PC-3 (cell line): ENCODE data around the gene RNU1-3. TPM values are rescaled to one million over a fixed set of nuclear protein-coding genes. Genes with fewer than 3 reads are reported as not detected.
"Not testable (repeated sequence)": the region's sequence is repeated elsewhere in the genome, so short reads cannot be mapped to it uniquely, and the experiment has no call there.

ENCODE experiments used
- ATAC-seq: fragments of 200-7000 bp; cut with Tn5 transposase; 2 replicates; pipeline ENCODE4 v1.9.1; 2020; ENCODE audit warnings: mild to moderate bottlenecking, moderate library complexity
- BruUV-seq: library from RNA; stranded (reverse); fragments of 400-500 nt; replicated peaks from 2 replicates; lab custom pipeline; 2021; lab: Mats Ljungman, UMichigan
- CTCF ChIA-PET: fragments of 300-600 bp; sonication (Branson Sonifier 250); formaldehyde crosslinking; loops from one replicate; lab custom pipeline; 2022; ENCODE audit warnings: antibody characterized with exemption; lab: Charles Lee
- POLR2A ChIA-PET: fragments of 300-600 bp; sonication (Branson Sonifier 250); formaldehyde crosslinking; loops from one replicate; lab custom pipeline; 2022; ENCODE audit warnings: antibody characterized with exemption; ENCODE audit not compliant: unreplicated experiment; lab: Charles Lee
- DNase-seq: peaks from one replicate; pipeline ENCODE4 v3.0.0-alpha.2; 2015
- H2AFZ ChIP-seq: fragments of 300-600 bp; sonication (generic); 2 replicates; pipeline ENCODE4 v1.6.0; 2016; ENCODE audit warnings: antibody characterized with exemption, low read length
- H3F3A ChIP-seq: fragments of 300-600 bp; sonication (generic); one replicate; pipeline ENCODE4 v1.6.0; 2017; ENCODE audit warnings: antibody characterized with exemption, low read length, control low read depth, mild to moderate bottlenecking; ENCODE audit not compliant: unreplicated experiment
- H3K27ac ChIP-seq: fragments of 300-600 bp; sonication (generic); 2 replicates; pipeline ENCODE4 v1.5.1; 2016; ENCODE audit warnings: mild to moderate bottlenecking, low read length
- H3K27me3 ChIP-seq: fragments of 300-600 bp; sonication (generic); 2 replicates; pipeline ENCODE4 v1.6.1; 2016; ENCODE audit warnings: low read length, mixed read lengths
- H3K36me3 ChIP-seq: fragments of 300-600 bp; sonication (generic); 2 replicates; pipeline ENCODE4 v1.6.1; 2016; ENCODE audit warnings: low read depth, mixed run types, low read length, mixed read lengths
- H3K4me1 ChIP-seq: fragments of 300-600 bp; sonication (generic); 2 replicates; pipeline ENCODE4 v1.5.1; 2016; ENCODE audit warnings: low read length; ENCODE audit not compliant: insufficient read depth
- H3K4me2 ChIP-seq: fragments of 300-600 bp; sonication (generic); 2 replicates; pipeline ENCODE4 v1.6.0; 2016; ENCODE audit warnings: low read length
- H3K4me3 ChIP-seq: fragments of 300-600 bp; sonication (generic); 2 replicates; pipeline ENCODE4 v1.5.1; 2016; ENCODE audit warnings: mild to moderate bottlenecking, low read length, mixed read lengths
- H3K79me2 ChIP-seq: fragments of 300-600 bp; sonication (generic); 2 replicates; pipeline ENCODE4 v1.6.1; 2017; ENCODE audit warnings: low read length, mixed read lengths
- H3K9ac ChIP-seq: fragments of 300-600 bp; sonication (generic); 2 replicates; pipeline ENCODE4 v1.6.0; 2016; ENCODE audit warnings: mild to moderate bottlenecking, low read length
- H3K9me2 ChIP-seq: fragments of 300-600 bp; sonication (generic); replicated peaks from 2 replicates; pipeline ENCODE4 v1.6.1; 2016; ENCODE audit warnings: mixed run types, low read length, mixed read lengths
- H3K9me3 ChIP-seq: fragments of 300-600 bp; sonication (generic); 2 replicates; pipeline ENCODE4 v1.6.1; 2016; ENCODE audit warnings: low read length, mixed read lengths
- H4K20me1 ChIP-seq: fragments of 300-600 bp; sonication (generic); 2 replicates; pipeline ENCODE4 v1.6.1; 2016; ENCODE audit warnings: low read length, mixed read lengths
- EZH2 ChIP-seq: fragments of 300-600 bp; sonication (generic); IDR thresholded peaks from one replicate; pipeline ENCODE4 v1.6.1; 2017; ENCODE audit warnings: antibody characterized with exemption, mild to moderate bottlenecking, low read length; ENCODE audit not compliant: unreplicated experiment
- EZH2phosphoT487 ChIP-seq: fragments of 300-600 bp; sonication (generic); IDR thresholded peaks from 2 replicates; pipeline ENCODE4 v1.6.1; 2018; ENCODE audit warnings: mild to moderate bottlenecking, antibody characterized with exemption, low read length, borderline replicate concordance
- intact Hi-C: fragments of 100-400 bp; cut with micrococcal nuclease; formaldehyde crosslinking; loops from 2 replicates; pipeline ENCODE4 v1.9.0; 2023
- total RNA-seq: library from RNA; depleted of rRNA; stranded (reverse); fragments of >200 nt; gene quantifications from 2 replicates; pipeline ENCODE4 v1.2.3, GENCODE V29; 2014
- TF ChIP-seq, protein P1 (sequence below): fragments of 300-600 bp; sonication (generic); conservative IDR thresholded peaks from 2 replicates; pipeline ENCODE4 v1.5.1; 2017; ENCODE audit warnings: antibody characterized with exemption, low read depth, mild to moderate bottlenecking, low read length

Gene RNU1-3
- total RNA-seq, 1 experiment from 2014 or later, result under 0.01 TPM

DNA sequence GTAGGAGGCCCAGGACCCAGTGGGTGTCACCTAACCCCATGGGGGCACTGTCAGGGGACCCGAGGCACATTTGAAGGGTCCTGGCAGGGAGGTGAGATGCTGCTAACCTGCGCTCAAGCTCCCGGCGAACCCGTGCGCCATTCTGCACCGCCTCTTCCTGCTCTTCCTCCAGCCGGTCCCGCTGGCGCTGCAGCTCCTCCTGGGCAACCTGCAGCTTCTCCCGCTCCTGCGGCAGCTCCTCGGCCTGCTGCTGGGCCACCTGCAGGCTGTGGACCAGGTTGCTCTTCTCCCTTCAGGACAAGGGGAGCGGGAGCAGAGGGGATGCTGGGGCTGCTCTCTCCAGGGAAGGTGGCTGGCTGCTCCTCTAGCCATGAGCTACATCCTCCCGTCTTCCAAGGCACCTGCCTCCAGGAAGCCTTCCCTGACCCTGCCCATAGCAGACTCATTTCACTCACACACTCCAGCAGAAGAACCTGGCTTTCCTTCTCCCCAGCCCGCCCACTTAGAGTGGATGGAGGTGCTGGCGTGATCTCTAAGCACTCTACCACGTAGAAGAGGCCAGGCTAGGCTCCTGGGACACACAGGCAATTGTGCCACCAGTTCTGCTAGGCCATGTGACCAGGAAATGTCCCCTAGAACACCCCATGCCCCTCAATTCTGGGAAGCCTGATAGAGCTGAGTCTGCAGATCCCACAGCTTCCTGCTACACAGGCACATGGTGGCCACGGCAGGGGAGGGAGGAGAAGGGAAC is 38.2 kb downstream of the RNU1-3 start:
- TF ChIP-seq, protein P1, sequence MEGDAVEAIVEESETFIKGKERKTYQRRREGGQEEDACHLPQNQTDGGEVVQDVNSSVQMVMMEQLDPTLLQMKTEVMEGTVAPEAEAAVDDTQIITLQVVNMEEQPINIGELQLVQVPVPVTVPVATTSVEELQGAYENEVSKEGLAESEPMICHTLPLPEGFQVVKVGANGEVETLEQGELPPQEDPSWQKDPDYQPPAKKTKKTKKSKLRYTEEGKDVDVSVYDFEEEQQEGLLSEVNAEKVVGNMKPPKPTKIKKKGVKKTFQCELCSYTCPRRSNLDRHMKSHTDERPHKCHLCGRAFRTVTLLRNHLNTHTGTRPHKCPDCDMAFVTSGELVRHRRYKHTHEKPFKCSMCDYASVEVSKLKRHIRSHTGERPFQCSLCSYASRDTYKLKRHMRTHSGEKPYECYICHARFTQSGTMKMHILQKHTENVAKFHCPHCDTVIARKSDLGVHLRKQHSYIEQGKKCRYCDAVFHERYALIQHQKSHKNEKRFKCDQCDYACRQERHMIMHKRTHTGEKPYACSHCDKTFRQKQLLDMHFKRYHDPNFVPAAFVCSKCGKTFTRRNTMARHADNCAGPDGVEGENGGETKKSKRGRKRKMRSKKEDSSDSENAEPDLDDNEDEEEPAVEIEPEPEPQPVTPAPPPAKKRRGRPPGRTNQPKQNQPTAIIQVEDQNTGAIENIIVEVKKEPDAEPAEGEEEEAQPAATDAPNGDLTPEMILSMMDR, result no peak
- no peak for TF ChIP-seq EZH2
- no peak for TF ChIP-seq EZH2phosphoT487
- Histone ChIP-seq H4K20me1 (no peaks in the 10 kb centered on the region), H3K36me3 (peaks cover 43% of the 10 kb centered on the region), H3K27me3 (no peaks in the 10 kb centered on the region), H3F3A (no peaks in the 10 kb centered on the region), H3K9me3 (no peaks in the 10 kb centered on the region), H2AFZ (no peak overlapping the region), H3K27ac (no peak overlapping the region), H3K4me1 (peaks cover 10% of the 10 kb centered on the region), H3K79me2 (no peaks in the 10 kb centered on the region), H3K4me3 (no peak overlapping the region), H3K9me2 (no peaks in the 10 kb centered on the region), H3K9ac (no peak overlapping the region), H3K4me2 (no peak overlapping the region)
- ATAC-seq, result no peak
- CTCF ChIA-PET, result interaction anchor here (0.6 kb wide), 1 partner anchor 323 kb away, joined by 3 read pairs; no protein-coding TSS in a partner anchor
- POLR2A ChIA-PET, result interaction anchor here (0.6 kb wide), 1 partner anchor 115 kb away, joined by 3 read pairs; no protein-coding TSS in a partner anchor
- BruUV-seq, result no TSS peak
- no peak for DNase-seq
- intact Hi-C loops, result no loop called here

DNA sequence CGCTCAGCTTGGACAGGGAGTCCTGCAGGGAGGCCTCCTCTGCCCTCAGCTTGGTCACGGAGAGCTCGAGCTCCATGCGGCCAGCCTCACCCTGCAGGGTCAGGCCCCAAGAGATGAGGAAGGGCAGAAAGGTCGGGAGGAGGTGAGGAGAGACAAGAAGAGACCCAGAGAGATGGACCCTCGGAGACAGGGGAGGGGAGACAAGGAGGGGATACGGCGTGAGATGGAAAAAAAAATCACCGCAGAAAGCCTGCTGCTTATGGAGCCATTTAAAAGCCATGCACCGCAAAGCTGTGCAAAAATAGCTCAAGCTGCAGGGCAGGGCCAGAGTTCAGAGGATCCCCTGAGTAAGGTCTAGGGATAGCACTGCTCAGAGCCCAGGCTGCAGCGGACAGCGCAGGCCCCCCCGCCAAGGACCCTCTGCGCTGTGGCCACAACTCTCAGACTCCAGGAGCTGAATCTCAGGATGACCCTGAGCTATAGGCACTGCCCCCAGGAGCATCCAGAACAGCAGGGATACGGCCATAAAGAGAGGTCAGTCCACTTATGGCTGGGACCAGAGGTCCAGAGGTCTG is 40.3 kb downstream of the RNU1-3 start:
- H3K9me3 ChIP-seq, H3K4me3 ChIP-seq, CTCF ChIA-PET, intact Hi-C loops, H4K20me1 ChIP-seq, H3K79me2 ChIP-seq, H3K27me3 ChIP-seq, DNase-seq, H3K4me2 ChIP-seq, H3K9ac ChIP-seq, BruUV-seq, H3K9me2 ChIP-seq, ATAC-seq, H2AFZ ChIP-seq, H3F3A ChIP-seq, H3K27ac ChIP-seq: not testable (repeated sequence)
- POLR2A ChIA-PET, result interaction anchor here (0.5 kb wide), 1 partner anchor 218 kb away, joined by 5 read pairs; no protein-coding TSS in a partner anchor
- H3K36me3 ChIP-seq, result peaks cover 31% of the 10 kb centered on the region
- H3K4me1 ChIP-seq, result peaks cover 19% of the 10 kb centered on the region

DNA sequence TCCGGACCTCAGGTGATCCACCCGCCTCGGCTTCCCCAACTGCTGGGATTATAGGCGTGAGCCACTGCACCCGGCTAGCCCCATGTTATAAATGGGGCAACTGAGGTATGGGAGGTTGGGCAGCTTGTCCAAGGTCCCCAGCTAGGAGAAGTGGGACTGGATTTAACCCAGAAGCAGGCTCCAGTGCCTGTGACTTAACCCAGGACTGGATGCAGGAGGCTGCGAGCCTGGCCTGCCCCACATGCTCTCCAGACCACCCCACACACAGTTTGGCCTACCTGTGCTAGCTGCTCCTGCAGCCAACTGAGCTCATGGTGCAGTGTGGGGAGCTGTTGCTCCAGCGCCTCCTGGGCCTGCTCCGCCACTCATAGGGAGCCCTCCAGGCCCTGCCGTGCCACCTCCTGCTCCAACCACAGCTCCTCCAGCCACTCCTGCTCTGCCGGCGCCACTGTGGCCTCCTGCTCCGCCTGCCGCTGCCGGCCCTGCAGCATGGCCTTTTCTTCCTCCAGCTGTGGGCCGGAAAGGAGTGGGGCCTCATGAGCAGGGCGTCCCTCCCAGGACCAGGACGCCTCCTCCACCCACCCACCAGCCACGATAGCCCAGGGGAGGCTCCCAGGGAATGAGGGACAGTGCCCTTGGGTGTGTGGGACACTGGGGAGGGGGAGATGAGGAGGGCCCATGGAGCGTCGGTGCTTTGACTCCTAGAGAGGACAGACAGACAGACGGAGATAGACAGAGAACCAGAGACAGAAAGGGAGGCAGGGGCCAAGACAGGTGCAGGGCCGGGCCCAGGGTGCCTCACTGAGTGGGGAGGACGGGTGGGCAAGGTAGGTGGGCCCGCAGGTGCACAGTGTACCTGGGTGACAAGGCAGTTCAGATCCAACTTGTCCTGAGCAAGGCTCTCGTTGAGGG is 41.0 kb downstream of the RNU1-3 start:
- ATAC-seq (no peak), DNase-seq (no peak)
- BruUV-seq, result no TSS peak
- no peaks in the 10 kb centered on the region for H3K9me2 ChIP-seq
- ChIA-PET CTCF (interaction anchor here (0.7 kb wide), 2 partner anchors 9 to 65 kb away, joined by 10 to 12 read pairs; no protein-coding TSS in a partner anchor), POLR2A (interaction anchor here (0.5 kb wide), 1 partner anchor 217 kb away, joined by 5 read pairs; no protein-coding TSS in a partner anchor)
- H3K27me3 ChIP-seq, result no peaks in the 10 kb centered on the region
- no peak overlapping the region for H3K27ac ChIP-seq
- TF ChIP-seq EZH2phosphoT487 (no peak), EZH2 (no peak)
- TF ChIP-seq, protein P1, result no peak
- H3K9me3 ChIP-seq, result no peaks in the 10 kb centered on the region
- H3F3A ChIP-seq, result peaks cover 4% of the 10 kb centered on the region
- H3K4me2 ChIP-seq, result no peak overlapping the region
- peaks cover 24% of the 10 kb centered on the region for H3K36me3 ChIP-seq
- H3K4me3 ChIP-seq, result no peak overlapping the region
- intact Hi-C loops, result no loop called here
- H4K20me1 ChIP-seq, result no peaks in the 10 kb centered on the region
- no peak overlapping the region for H2AFZ ChIP-seq
- H3K9ac ChIP-seq, result no peak overlapping the region
- H3K4me1 ChIP-seq, result peaks cover 25% of the 10 kb centered on the region
- H3K79me2 ChIP-seq, result no peaks in the 10 kb centered on the region
